Adipocyte (in vitro differentiated cells): ENCODE results near the gene RPS14.

Source experiments
- DNase-seq: peaks from one replicate; pipeline ENCODE4 v3.0.0-alpha.2; 2015; ENCODE audit warnings: low read depth
- H3K27me3 ChIP-seq: replicated peaks from 2 replicates; pipeline ENCODE4 v1.7.0; 2013; ENCODE audit warnings: mild to moderate bottlenecking, low read length, moderate library complexity; ENCODE audit not compliant: control insufficient read depth, insufficient read depth
- H3K36me3 ChIP-seq: 2 replicates; pipeline ENCODE4 v1.7.0; 2013; ENCODE audit warnings: low read length, mild to moderate bottlenecking, moderate library complexity; ENCODE audit not compliant: control insufficient read depth, insufficient read depth, severe bottlenecking
- H3K4me1 ChIP-seq: 2 replicates; pipeline ENCODE4 v1.7.0; 2013; ENCODE audit warnings: mild to moderate bottlenecking, low read length, moderate library complexity; ENCODE audit not compliant: control insufficient read depth, insufficient read depth
- H3K4me3 ChIP-seq: 2 replicates; pipeline ENCODE4 v1.7.0; 2013; ENCODE audit warnings: mild to moderate bottlenecking, low read length, moderate library complexity
- H3K9ac ChIP-seq: 2 replicates; pipeline ENCODE4 v1.7.0; 2013; ENCODE audit warnings: mild to moderate bottlenecking, low read length, moderate library complexity
- H3K9me3 ChIP-seq: 2 replicates; pipeline ENCODE4 v1.7.0; 2013; ENCODE audit warnings: mild to moderate bottlenecking, low read length, moderate library complexity; ENCODE audit not compliant: control insufficient read depth

RPS14 gene

GRCh38 chr5:150442699-150443080, 6.8 kb downstream of the RPS14 start:
- Histone ChIP-seq H3K27me3 (no peaks in the 10 kb centered on the region), H3K9me3 (no peaks in the 10 kb centered on the region), H3K4me3 (no peak overlapping the region), H3K9ac (no peak overlapping the region), H3K4me1 (peaks cover 39% of the 10 kb centered on the region), H3K36me3 (peaks cover 47% of the 10 kb centered on the region)
- no peak for DNase-seq

GRCh38 chr5:150441813-150442698, 7.5 kb downstream of the RPS14 start:
- Histone ChIP-seq H3K9me3 (no peaks in the 10 kb centered on the region), H3K4me1 (peaks cover 32% of the 10 kb centered on the region), H3K4me3 (no peak overlapping the region), H3K27me3 (no peaks in the 10 kb centered on the region), H3K9ac (peak overlapping the region; percentile 36), H3K36me3 (peaks cover 40% of the 10 kb centered on the region)
- no peak for DNase-seq

GRCh38 chr5:150440948-150441812, 8.4 kb downstream of the RPS14 start:
- no peak overlapping the region for H3K4me3 ChIP-seq
- H3K4me1 ChIP-seq: peaks cover 24% of the 10 kb centered on the region
- no peak for DNase-seq
- no peaks in the 10 kb centered on the region for H3K27me3 ChIP-seq
- H3K9ac ChIP-seq: peak overlapping the region; percentile 36
- peaks cover 32% of the 10 kb centered on the region for H3K36me3 ChIP-seq
- no peaks in the 10 kb centered on the region for H3K9me3 ChIP-seq

- no peak overlapping the region for H3K9ac ChIP-seq
- H3K36me3 ChIP-seq: peaks cover 10% of the 10 kb centered on the region
- peak; percentile 29 for DNase-seq
- no peaks in the 10 kb centered on the region for H3K9me3 ChIP-seq
- no peak overlapping the region for H3K4me3 ChIP-seq
- no peaks in the 10 kb centered on the region for H3K27me3 ChIP-seq
- peaks cover 18% of the 10 kb centered on the region for H3K4me1 ChIP-seq
Observed at GRCh38 chr5:150438873-150439546, 10.5 kb downstream of the RPS14 start.

GRCh38 chr5:150436141-150436680, 13.3 kb downstream of the RPS14 start:
- Histone ChIP-seq H3K9ac (no peak overlapping the region), H3K4me1 (peaks cover 5% of the 10 kb centered on the region), H3K36me3 (no peaks in the 10 kb centered on the region)

GRCh38 chr5:150434464-150434863, 15.1 kb downstream of the RPS14 start:
- Histone ChIP-seq H3K9me3 (no peaks in the 10 kb centered on the region), H3K36me3 (no peaks in the 10 kb centered on the region), H3K27me3 (no peaks in the 10 kb centered on the region), H3K4me3 (no peak overlapping the region), H3K4me1 (peaks cover 3% of the 10 kb centered on the region), H3K9ac (no peak overlapping the region)
- DNase-seq: peak; percentile 79

More at GRCh38 chr5:150436141-150436680, 13.3 kb downstream of the RPS14 start:
- Histone ChIP-seq H3K9me3 (no peaks in the 10 kb centered on the region), H3K4me3 (no peak overlapping the region), H3K27me3 (no peaks in the 10 kb centered on the region)
- peak; percentile 97 for DNase-seq

- Histone ChIP-seq H3K9me3 (no peaks in the 10 kb centered on the region), H3K27me3 (no peaks in the 10 kb centered on the region), H3K36me3 (no peaks in the 10 kb centered on the region), H3K4me1 (peaks cover 11% of the 10 kb centered on the region), H3K4me3 (no peak overlapping the region), H3K9ac (no peak overlapping the region)
- DNase-seq: no peak
Observed at GRCh38 chr5:150431574-150431973, 18.0 kb downstream of the RPS14 start.

GRCh38 chr5:150431048-150431447, 18.5 kb downstream of the RPS14 start:
- Histone ChIP-seq H3K4me3 (no peak overlapping the region), H3K4me1 (peaks cover 11% of the 10 kb centered on the region), H3K36me3 (no peaks in the 10 kb centered on the region), H3K9me3 (no peaks in the 10 kb centered on the region), H3K27me3 (no peaks in the 10 kb centered on the region), H3K9ac (no peak overlapping the region)
- no peak for DNase-seq

- H3K4me1 ChIP-seq: peaks cover 9% of the 10 kb centered on the region
- DNase-seq: no peak
Observed at GRCh38 chr5:150429410-150429873, 20.1 kb downstream of the RPS14 start.

GRCh38 chr5:150428978-150429377, 20.6 kb downstream of the RPS14 start:
- Histone ChIP-seq H3K4me1 (peaks cover 8% of the 10 kb centered on the region), H3K9me3 (no peaks in the 10 kb centered on the region), H3K4me3 (no peak overlapping the region), H3K27me3 (no peaks in the 10 kb centered on the region), H3K9ac (no peak overlapping the region), H3K36me3 (no peaks in the 10 kb centered on the region)
- DNase-seq: no peak

More at GRCh38 chr5:150429410-150429873, 20.1 kb downstream of the RPS14 start:
- no peak overlapping the region for H3K9ac ChIP-seq
- no peaks in the 10 kb centered on the region for H3K36me3 ChIP-seq
- no peak overlapping the region for H3K4me3 ChIP-seq
- H3K27me3 ChIP-seq: no peaks in the 10 kb centered on the region
- no peaks in the 10 kb centered on the region for H3K9me3 ChIP-seq
